Measurements from ENCODE around the gene STK31.
A peak's percentile ranks its signal among the peaks of the same experiment; 100 is the strongest.
"Not testable (repeated sequence)": the region's sequence is repeated elsewhere in the genome, so short reads cannot be mapped to it uniquely, and the experiment has no call there.

The STK31 gene

DNA sequence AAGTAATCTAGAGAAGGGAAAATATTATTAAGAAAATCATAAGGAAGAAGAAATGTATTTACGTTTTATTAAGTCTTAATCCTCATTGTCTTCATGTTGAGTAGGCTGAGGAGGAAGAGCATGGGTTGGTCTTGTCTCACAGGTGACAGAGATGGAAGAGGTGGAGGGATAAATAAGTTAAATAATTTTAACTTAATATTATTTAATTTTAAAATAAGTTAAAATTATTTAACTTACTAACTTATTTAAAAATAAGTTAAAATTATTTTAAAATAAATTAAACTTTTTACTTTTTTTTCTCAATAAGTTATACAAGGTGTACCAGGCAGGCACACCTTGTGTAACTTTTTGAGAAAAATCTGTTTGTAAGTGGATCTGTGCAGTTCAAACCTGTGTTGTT lies 36.6 kb downstream of the STK31 start:
- ChIA-PET POLR2A (no interaction called here), CTCF (no interaction called here)
- no peak overlapping the region for H3K4me3 ChIP-seq (ENCODE audit: low read depth, low read length)
- no peak overlapping the region for H3K27ac ChIP-seq (ENCODE audit: extremely low read depth, low read depth, low read length)
- no peaks in the 10 kb centered on the region for H3K4me1 ChIP-seq (ENCODE audit: control insufficient read depth, insufficient read depth, low read length)
- no peaks in the 10 kb centered on the region for H3K36me3 ChIP-seq (ENCODE audit: control insufficient read depth in 2 of 2, insufficient read depth in 1 of 2, low read length in 2 of 2)
- H3K9me3 ChIP-seq (ENCODE audit: control insufficient read depth, insufficient read depth, low read depth, low read length), result no peaks in the 10 kb centered on the region
- no peak for TF ChIP-seq SCRT1 (tag by site-specific recombination; IDR thresholded peaks at IDR 0.05; ENCODE audit: borderline replicate concordance)
- TF ChIP-seq TCF7L2 (IDR thresholded peaks at IDR 0.05; ENCODE audit: borderline replicate concordance, low read depth, low read length), result no peak

DNA sequence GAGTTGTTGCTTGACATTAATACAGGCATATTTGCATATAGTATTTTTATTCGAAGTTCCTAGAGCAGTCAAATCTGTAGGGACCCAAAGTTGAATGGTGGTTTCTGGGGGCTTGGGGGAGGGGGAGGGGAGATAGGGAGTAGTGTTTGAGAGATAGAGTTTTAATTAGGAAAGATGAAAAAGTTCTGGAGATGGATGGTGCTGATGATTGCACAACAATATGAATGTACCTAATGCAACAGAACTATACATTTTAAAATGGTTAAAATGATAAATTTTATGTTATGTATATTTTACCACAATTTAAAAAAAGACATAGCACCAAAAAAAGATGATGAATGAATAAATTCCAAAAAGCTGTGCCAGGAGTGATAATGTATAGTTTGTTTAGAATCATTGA lies 41.8 kb downstream of the STK31 start:
- TF ChIP-seq ZNF121 (tag by site-specific recombination; IDR thresholded peaks at IDR 0.05), result no peak
- TF ChIP-seq ZNF26 (tag by site-specific recombination; IDR thresholded peaks at IDR 0.05), result no peak
- no peak for TF ChIP-seq ZNF140 (tag by site-specific recombination; IDR thresholded peaks at IDR 0.05)
- TF ChIP-seq KLF16 (tag by site-specific recombination; IDR thresholded peaks at IDR 0.05), result no peak
- CTCF ChIA-PET, result interaction anchor here (0.7 to 1.2 kb wide), 2 partner anchors 8 to 121 kb away, joined by 4 to 7 read pairs; no protein-coding TSS in a partner anchor
- H3K27ac ChIP-seq (ENCODE audit: extremely low read depth, low read depth, low read length), result no peak overlapping the region

DNA sequence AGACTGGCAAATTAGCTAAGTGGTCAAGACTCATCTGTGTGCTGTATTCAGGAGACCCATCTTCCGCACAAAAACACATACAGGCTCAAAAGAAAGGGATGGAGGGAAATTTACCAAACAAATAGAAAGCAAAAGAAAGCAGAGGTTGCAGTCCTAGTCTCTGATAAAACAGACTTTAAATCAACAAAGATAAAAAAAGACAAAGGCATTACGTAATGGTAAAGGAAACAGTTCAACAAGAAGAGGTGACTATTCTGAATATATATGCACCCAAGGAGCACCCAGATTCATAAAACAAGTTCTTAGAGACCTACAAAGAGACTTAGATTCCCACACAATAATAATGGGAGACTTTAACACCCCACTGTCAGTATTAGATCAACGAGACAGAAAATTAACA lies 48.8 kb downstream of the STK31 start:
- H3K4me1 ChIP-seq (ENCODE audit: control insufficient read depth, insufficient read depth, low read length), result peaks cover 12% of the 10 kb centered on the region
- POLR2A ChIA-PET; H3K4me3 ChIP-seq (ENCODE audit: low read depth, low read length); H3K36me3 ChIP-seq (ENCODE audit: control insufficient read depth in 2 of 2, insufficient read depth in 1 of 2, low read length in 2 of 2); H3K27ac ChIP-seq (ENCODE audit: extremely low read depth, low read depth, low read length); CTCF ChIA-PET; H3K9me3 ChIP-seq (ENCODE audit: control insufficient read depth, insufficient read depth, low read depth, low read length): not testable (repeated sequence)
- TF ChIP-seq, protein P1, sequence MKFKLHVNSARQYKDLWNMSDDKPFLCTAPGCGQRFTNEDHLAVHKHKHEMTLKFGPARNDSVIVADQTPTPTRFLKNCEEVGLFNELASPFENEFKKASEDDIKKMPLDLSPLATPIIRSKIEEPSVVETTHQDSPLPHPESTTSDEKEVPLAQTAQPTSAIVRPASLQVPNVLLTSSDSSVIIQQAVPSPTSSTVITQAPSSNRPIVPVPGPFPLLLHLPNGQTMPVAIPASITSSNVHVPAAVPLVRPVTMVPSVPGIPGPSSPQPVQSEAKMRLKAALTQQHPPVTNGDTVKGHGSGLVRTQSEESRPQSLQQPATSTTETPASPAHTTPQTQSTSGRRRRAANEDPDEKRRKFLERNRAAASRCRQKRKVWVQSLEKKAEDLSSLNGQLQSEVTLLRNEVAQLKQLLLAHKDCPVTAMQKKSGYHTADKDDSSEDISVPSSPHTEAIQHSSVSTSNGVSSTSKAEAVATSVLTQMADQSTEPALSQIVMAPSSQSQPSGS (tag by site-specific recombination; IDR thresholded peaks at IDR 0.05; ENCODE audit: low read depth), result peak; percentile 58

More for the DNA sequence above, 41.8 kb downstream of the STK31 start:
- no peaks in the 10 kb centered on the region for H3K9me3 ChIP-seq (ENCODE audit: control insufficient read depth, insufficient read depth, low read depth, low read length)
- no peaks in the 10 kb centered on the region for H3K36me3 ChIP-seq (ENCODE audit: control insufficient read depth in 2 of 2, insufficient read depth in 1 of 2, low read length in 2 of 2)
- H3K4me1 ChIP-seq (ENCODE audit: control insufficient read depth, insufficient read depth, low read length), result no peaks in the 10 kb centered on the region
- H3K4me3 ChIP-seq (ENCODE audit: low read depth, low read length), result no peak overlapping the region
- POLR2A ChIA-PET, result no interaction called here

GRCh38 chr7:23759671-23760391 lies 49.8 kb downstream of the STK31 start:
- peak overlapping the region; percentile 44 for H3K27ac ChIP-seq (ENCODE audit: extremely low read depth, low read depth, low read length)
- H3K36me3 ChIP-seq (ENCODE audit: control insufficient read depth in 2 of 2, insufficient read depth in 1 of 2, low read length in 2 of 2), result no peaks in the 10 kb centered on the region
- ChIA-PET CTCF (interaction anchor here (0.6 kb wide), 2 partner anchors 15 to 196 kb away, joined by 3 to 4 read pairs; no protein-coding TSS in a partner anchor), POLR2A (interaction anchor here (0.6 kb wide), 1 partner anchor 32 kb away, joined by 10 read pairs; no protein-coding TSS in a partner anchor)
- no peak overlapping the region for H3K4me3 ChIP-seq (ENCODE audit: low read depth, low read length)
- H3K9me3 ChIP-seq (ENCODE audit: control insufficient read depth, insufficient read depth, low read depth, low read length), result no peaks in the 10 kb centered on the region
- H3K4me1 ChIP-seq (ENCODE audit: control insufficient read depth, insufficient read depth, low read length), result peaks cover 12% of the 10 kb centered on the region
- no peak for TF ChIP-seq ZNF324 (tag by site-specific recombination; IDR thresholded peaks at IDR 0.05)
- TF ChIP-seq, protein P2, sequence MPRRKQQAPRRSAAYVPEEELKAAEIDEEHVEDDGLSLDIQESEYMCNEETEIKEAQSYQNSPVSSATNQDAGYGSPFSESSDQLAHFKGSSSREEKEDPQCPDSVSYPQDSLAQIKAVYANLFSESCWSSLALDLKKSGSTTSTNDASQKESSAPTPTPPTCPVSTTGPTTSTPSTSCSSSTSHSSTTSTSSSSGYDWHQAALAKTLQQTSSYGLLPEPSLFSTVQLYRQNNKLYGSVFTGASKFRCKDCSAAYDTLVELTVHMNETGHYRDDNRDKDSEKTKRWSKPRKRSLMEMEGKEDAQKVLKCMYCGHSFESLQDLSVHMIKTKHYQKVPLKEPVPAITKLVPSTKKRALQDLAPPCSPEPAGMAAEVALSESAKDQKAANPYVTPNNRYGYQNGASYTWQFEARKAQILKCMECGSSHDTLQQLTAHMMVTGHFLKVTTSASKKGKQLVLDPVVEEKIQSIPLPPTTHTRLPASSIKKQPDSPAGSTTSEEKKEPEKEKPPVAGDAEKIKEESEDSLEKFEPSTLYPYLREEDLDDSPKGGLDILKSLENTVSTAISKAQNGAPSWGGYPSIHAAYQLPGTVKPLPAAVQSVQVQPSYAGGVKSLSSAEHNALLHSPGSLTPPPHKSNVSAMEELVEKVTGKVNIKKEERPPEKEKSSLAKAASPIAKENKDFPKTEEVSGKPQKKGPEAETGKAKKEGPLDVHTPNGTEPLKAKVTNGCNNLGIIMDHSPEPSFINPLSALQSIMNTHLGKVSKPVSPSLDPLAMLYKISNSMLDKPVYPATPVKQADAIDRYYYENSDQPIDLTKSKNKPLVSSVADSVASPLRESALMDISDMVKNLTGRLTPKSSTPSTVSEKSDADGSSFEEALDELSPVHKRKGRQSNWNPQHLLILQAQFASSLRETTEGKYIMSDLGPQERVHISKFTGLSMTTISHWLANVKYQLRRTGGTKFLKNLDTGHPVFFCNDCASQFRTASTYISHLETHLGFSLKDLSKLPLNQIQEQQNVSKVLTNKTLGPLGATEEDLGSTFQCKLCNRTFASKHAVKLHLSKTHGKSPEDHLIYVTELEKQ (tag by site-specific recombination; IDR thresholded peaks at IDR 0.05; ENCODE audit: borderline replicate concordance), result peak; percentile 16; the same call in 1 of the 2 replicates
- TF ChIP-seq PRDM6 (tag by site-specific recombination; IDR thresholded peaks at IDR 0.05), result peak; percentile 78
- TF ChIP-seq ZBTB26 (tag by site-specific recombination; optimal IDR thresholded peaks at IDR 0.05), result no peak
- peak; percentile 61 for TF ChIP-seq ZBTB17 (tag by site-specific recombination; IDR thresholded peaks at IDR 0.05)
- TF ChIP-seq ZNF600 (tag by site-specific recombination; IDR thresholded peaks at IDR 0.05), result 0 out of 2 replicates have a peak, but pooled peaks have one; percentile 33
- peak; percentile 77 for TF ChIP-seq ZNF366 (tag by site-specific recombination; conservative IDR thresholded peaks at IDR 0.05)
- peak; percentile 80 for TF ChIP-seq ZXDB (tag by site-specific recombination; IDR thresholded peaks at IDR 0.05)

Data from HEK293 (cell line).